ENCODE results near the gene LAIR1.

The LAIR1 gene

GRCh38 chr19:54302257-54302656, 62.5 kb downstream of the LAIR1 start:
- FAIRE-seq (no peak), DNase-seq (ENCODE audit: insufficient read length, low spot score) (no peak)
- TF ChIP-seq, protein P1, sequence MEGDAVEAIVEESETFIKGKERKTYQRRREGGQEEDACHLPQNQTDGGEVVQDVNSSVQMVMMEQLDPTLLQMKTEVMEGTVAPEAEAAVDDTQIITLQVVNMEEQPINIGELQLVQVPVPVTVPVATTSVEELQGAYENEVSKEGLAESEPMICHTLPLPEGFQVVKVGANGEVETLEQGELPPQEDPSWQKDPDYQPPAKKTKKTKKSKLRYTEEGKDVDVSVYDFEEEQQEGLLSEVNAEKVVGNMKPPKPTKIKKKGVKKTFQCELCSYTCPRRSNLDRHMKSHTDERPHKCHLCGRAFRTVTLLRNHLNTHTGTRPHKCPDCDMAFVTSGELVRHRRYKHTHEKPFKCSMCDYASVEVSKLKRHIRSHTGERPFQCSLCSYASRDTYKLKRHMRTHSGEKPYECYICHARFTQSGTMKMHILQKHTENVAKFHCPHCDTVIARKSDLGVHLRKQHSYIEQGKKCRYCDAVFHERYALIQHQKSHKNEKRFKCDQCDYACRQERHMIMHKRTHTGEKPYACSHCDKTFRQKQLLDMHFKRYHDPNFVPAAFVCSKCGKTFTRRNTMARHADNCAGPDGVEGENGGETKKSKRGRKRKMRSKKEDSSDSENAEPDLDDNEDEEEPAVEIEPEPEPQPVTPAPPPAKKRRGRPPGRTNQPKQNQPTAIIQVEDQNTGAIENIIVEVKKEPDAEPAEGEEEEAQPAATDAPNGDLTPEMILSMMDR (IDR thresholded peaks at IDR 0.05; ENCODE audit: insufficient read depth, missing control alignments), result no peak
